Glutamatergic neuron (in vitro differentiated cells): ENCODE results near the gene SERPINB12. TPM values are rescaled to one million over a fixed set of nuclear protein-coding genes. Genes with fewer than 3 reads are reported as not detected.

Source experiments
- DNase-seq: peaks from one replicate; pipeline ENCODE4 v3.0.0; 2022
- H3K27ac Mint-ChIP-seq: one replicate; pipeline ENCODE4 v1.8.0; 2020; ENCODE audit warnings: mild to moderate bottlenecking, mixed read lengths, inconsistent platforms; ENCODE audit not compliant: unreplicated experiment
- H3K27me3 Mint-ChIP-seq: one replicate; pipeline ENCODE4 v1.8.0; 2020; ENCODE audit warnings: mild to moderate bottlenecking, moderate library complexity, mixed read lengths, inconsistent platforms; ENCODE audit not compliant: unreplicated experiment
- H3K36me3 Mint-ChIP-seq: one replicate; pipeline ENCODE4 v1.8.0; 2020; ENCODE audit warnings: mild to moderate bottlenecking, mixed read lengths, inconsistent platforms; ENCODE audit not compliant: unreplicated experiment
- H3K4me1 Mint-ChIP-seq: one replicate; pipeline ENCODE4 v1.8.0; 2020; ENCODE audit warnings: mild to moderate bottlenecking, low read depth, mixed read lengths, inconsistent platforms; ENCODE audit not compliant: unreplicated experiment
- H3K4me3 Mint-ChIP-seq: one replicate; pipeline ENCODE4 v1.8.0; 2020; ENCODE audit warnings: mild to moderate bottlenecking, mixed read lengths, inconsistent platforms; ENCODE audit not compliant: unreplicated experiment
- H3K9me3 Mint-ChIP-seq: one replicate; pipeline ENCODE4 v1.8.0; 2020; ENCODE audit warnings: mild to moderate bottlenecking, moderate library complexity, mixed read lengths, inconsistent platforms; ENCODE audit not compliant: unreplicated experiment
- total RNA-seq: library from RNA; stranded (reverse); fragmentation: NEBNext Ultra II Directional; extraction: Animal tissue kit (Norgen Biotek cat#: 25700); gene quantifications from one replicate; pipeline ENCODE4 v1.2.1, GENCODE V29; 2021; ENCODE audit not compliant: unreplicated experiment
- TF ChIP-seq, protein P1 (sequence below): fragments of 200-600 bp; sonication (generic); IDR thresholded peaks from one replicate; pipeline ENCODE4 v1.5.0; 2021; ENCODE audit not compliant: partially characterized antibody, unreplicated experiment

SERPINB12 gene
- total RNA-seq, 1 donor from 2014 or later: not detected

DNA sequence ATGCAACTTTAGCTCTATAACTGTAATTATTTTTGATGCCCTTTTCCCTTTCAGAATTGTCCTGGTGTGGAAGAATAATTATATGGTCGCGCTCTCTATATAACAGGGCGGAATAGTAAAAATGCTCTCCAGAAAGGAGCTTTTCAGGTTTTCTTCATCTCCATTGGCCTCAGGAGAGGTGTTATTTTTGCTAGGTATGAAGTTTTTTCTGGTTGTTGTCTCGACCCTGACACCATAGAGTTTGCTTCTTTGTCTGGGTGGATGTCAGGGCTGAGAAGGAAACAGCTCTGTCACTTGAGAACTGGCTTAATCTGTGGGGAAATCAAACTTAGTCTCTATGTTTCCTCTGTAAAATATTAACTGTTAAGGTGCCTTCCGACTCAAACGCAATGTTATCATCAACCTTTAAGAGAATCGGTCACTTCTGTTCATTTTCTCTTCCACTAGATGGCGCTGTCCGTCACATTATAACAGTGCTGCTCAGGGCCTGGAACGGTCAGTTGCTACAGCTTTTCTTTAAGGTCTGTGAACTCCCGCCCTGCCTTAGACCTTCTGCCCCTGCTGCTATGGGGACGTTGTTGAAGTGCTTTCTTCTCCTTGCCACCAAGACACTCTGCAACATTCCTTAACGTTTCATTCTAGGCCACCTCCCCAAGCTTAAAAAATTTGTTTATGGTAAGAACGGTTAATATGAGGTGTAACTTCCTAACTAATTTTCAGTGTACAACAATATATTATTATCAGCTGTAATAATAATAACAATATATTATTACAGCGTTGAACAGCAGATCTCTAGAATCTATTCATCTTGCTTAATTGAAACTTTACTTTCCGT, 23.8 kb upstream of the SERPINB12 start:
- no peaks in the 10 kb centered on the region for H3K36me3 Mint-ChIP-seq
- TF ChIP-seq, protein P1, sequence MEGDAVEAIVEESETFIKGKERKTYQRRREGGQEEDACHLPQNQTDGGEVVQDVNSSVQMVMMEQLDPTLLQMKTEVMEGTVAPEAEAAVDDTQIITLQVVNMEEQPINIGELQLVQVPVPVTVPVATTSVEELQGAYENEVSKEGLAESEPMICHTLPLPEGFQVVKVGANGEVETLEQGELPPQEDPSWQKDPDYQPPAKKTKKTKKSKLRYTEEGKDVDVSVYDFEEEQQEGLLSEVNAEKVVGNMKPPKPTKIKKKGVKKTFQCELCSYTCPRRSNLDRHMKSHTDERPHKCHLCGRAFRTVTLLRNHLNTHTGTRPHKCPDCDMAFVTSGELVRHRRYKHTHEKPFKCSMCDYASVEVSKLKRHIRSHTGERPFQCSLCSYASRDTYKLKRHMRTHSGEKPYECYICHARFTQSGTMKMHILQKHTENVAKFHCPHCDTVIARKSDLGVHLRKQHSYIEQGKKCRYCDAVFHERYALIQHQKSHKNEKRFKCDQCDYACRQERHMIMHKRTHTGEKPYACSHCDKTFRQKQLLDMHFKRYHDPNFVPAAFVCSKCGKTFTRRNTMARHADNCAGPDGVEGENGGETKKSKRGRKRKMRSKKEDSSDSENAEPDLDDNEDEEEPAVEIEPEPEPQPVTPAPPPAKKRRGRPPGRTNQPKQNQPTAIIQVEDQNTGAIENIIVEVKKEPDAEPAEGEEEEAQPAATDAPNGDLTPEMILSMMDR: peak; percentile 89
- H3K27me3 Mint-ChIP-seq: no peaks in the 10 kb centered on the region
- H3K27ac Mint-ChIP-seq: no peak overlapping the region
- H3K4me3 Mint-ChIP-seq: no peak overlapping the region
- DNase-seq: peak; percentile 50
- H3K4me1 Mint-ChIP-seq: peaks cover 5% of the 10 kb centered on the region
- H3K9me3 Mint-ChIP-seq: no peaks in the 10 kb centered on the region

DNA sequence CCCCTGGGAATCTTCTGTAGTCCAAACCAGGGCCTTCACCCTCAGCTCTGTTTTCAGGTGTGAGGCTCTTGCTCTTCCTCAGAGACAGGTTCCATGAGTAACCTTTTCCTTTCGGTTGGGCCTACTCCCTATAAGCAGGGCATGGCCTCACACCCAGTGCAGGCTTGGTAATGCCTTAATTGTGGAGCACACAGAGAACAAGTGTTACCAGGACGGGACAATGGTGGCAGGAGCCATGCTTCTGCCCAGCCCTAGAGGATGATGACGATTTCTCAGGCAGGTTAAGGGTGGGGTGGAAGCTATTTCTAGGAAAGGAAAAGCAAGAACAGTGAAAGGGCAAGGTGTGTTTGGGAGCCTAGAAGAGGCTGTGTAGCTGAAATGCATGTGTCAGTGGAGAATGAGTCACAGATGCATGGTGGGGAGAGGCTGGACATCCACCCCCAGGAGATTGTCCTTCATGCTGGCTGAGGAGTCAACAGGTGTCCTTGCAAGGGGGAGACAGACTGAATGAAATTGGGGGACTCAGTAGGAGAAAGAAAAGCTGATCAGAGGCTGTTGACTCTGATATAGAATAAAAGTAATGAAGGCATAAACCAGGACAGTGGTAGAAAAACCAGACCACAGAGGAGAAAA, 22.0 kb upstream of the SERPINB12 start:
- Mint-ChIP-seq H3K27ac (no peak overlapping the region), H3K4me1 (peaks cover 4% of the 10 kb centered on the region), H3K36me3 (no peaks in the 10 kb centered on the region), H3K27me3 (no peaks in the 10 kb centered on the region), H3K4me3 (no peak overlapping the region), H3K9me3 (no peaks in the 10 kb centered on the region)
- no peak for DNase-seq
- TF ChIP-seq, protein P1: no peak

DNA sequence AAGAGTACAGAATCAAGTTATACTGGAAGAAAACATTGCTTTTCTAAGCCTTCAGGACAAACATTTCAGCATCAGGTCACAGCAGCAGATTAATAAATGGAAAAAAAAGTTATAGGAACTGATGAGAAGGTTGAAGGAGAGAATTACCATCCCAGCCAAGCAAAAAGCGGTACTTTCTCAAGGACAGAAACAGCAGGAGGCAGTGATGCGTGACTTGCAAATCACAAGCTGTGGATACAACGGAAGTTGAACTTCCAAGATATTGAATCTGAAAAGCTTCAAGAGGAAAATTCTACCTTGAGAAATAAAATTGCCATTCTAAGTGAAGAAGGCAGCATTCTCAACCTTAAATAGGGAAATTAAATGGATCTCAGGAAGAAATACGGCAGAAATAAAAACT, 18.5 kb upstream of the SERPINB12 start:
- DNase-seq: no peak
- TF ChIP-seq, protein P1: no peak

DNA sequence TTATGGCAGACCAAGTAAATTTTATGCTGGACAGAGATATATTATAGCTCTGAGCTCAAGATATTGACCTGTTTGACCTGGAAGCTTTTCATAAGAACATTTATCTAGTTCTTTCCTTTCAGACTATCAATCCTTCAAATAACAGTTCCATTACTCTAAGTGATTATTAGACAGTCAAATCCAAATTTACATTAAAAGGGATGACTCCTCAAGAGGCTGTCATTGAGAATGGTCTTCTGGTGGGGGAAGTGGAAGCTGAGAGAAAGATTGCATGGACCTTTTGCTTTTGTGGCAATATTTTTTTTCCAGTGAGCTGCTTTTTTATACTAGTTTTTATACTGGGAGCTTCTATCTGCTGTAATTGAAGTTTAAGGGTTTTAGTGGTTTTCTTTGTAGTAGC, 14.9 kb upstream of the SERPINB12 start:
- TF ChIP-seq, protein P1: no peak
- no peak overlapping the region for H3K27ac Mint-ChIP-seq
- no peaks in the 10 kb centered on the region for H3K27me3 Mint-ChIP-seq
- no peaks in the 10 kb centered on the region for H3K36me3 Mint-ChIP-seq
- H3K4me3 Mint-ChIP-seq: no peak overlapping the region
- H3K4me1 Mint-ChIP-seq: peaks cover 3% of the 10 kb centered on the region
- no peaks in the 10 kb centered on the region for H3K9me3 Mint-ChIP-seq
- DNase-seq: no peak

More for the DNA sequence above, 18.5 kb upstream of the SERPINB12 start:
- peaks cover 3% of the 10 kb centered on the region for H3K4me1 Mint-ChIP-seq
- no peaks in the 10 kb centered on the region for H3K9me3 Mint-ChIP-seq
- H3K36me3 Mint-ChIP-seq: no peaks in the 10 kb centered on the region
- H3K27me3 Mint-ChIP-seq: no peaks in the 10 kb centered on the region
- H3K4me3 Mint-ChIP-seq: no peak overlapping the region
- no peak overlapping the region for H3K27ac Mint-ChIP-seq
